Psoas muscle (tissue), 8 donors: ENCODE data around the gene AKNA. TPM values are rescaled to one million over a fixed set of nuclear protein-coding genes. Genes with fewer than 3 reads are reported as not detected.
A peak's percentile ranks its signal among the peaks of the same experiment; 100 is the strongest.

Experiments used
- ATAC-seq, 4 donors: fragments of 200-7000 bp; cut with Tn5 transposase; one replicate each; pipeline ENCODE4 v1.9.1; 2020; ENCODE audit warnings: moderate library complexity in 3 of 4, mild to moderate bottlenecking in 2 of 4
- DNase-seq, 2 donors: peaks; one replicate each; pipeline ENCODE4 v3.0.0-alpha.2; 2020
- H3K27ac ChIP-seq: fragments of 200-600 bp; one replicate; pipeline ENCODE4 v1.8.0; 2022
- H3K27me3 ChIP-seq, 3 donors: fragments of 200-600 bp in 1 of 3; one replicate each; pipeline versions ENCODE4 v1.6.1 to v1.8.0; 2013 to 2022; ENCODE audit warnings: low read length in 2 of 3, mild to moderate bottlenecking in 2 of 3, moderate library complexity in 1 of 3; ENCODE audit not compliant: insufficient read depth in 3 of 3
- H3K36me3 ChIP-seq, 2 donors: fragments of 200-600 bp in 1 of 2; one replicate each; pipeline versions ENCODE4 v1.6.1 to v1.8.0; 2013 to 2022; ENCODE audit warnings: low read depth in 1 of 2, mild to moderate bottlenecking in 1 of 2, moderate library complexity in 1 of 2; ENCODE audit not compliant: insufficient read depth in 1 of 2
- H3K4me1 ChIP-seq: fragments of 200-600 bp; one replicate; pipeline ENCODE4 v1.8.0; 2022
- H3K4me3 ChIP-seq: fragments of 200-600 bp; one replicate; pipeline ENCODE4 v1.8.0; 2022; ENCODE audit warnings: mild to moderate bottlenecking
- H3K9me3 ChIP-seq: fragments of 200-600 bp; one replicate; pipeline ENCODE4 v1.8.0; 2022
- WGBS, 3 donors: extraction: QIAGEN DNeasy Blood & Tissue Kit; methylation state at CpG; one replicate each; pipeline versions ENCODE4 v1.1.6 to v1.1.7; 2013; 5-methylcytosine and 5-hydroxymethylcytosine counted together
- intact Hi-C, 2 donors: fragments of 100-400 bp; cut with DNase I; formaldehyde crosslinking; loops; one replicate each; pipeline versions ENCODE4 v1.11.0 to v1.14.2; 2022
- polyA plus RNA-seq, 3 donors: library from polyadenylated mRNA; stranded (reverse); fragments of 200-250 nt; gene quantifications; one replicate each; pipeline ENCODE4 v1.2.3, GENCODE V29; 2013
- total RNA-seq, 4 donors: library from RNA; stranded (reverse); fragmentation: NEBNext Ultra II Directional in 2 of 4; extraction: Animal tissue kit (Norgen Biotek cat#: 25700) in 2 of 4; gene quantifications; one replicate each; pipeline versions ENCODE4 v1.2.1 to v1.2.4, GENCODE V29; 2021 to 2023
- TF ChIP-seq, protein P1 (sequence below): fragments of 200-600 bp; IDR thresholded peaks from one replicate; pipeline ENCODE4 v1.8.0; 2022; ENCODE audit warnings: antibody characterized with exemption
- donor health status: healthy with polysubstance abuse.
- donor health status: DM: no; HTN: no; CAD: no; lungs with moderate emphysema.
- donor health status: Bipolar disorder and iron deficiency.
- donor health status: healthy.
- donor health status: DM: yes; HTN: yes; CAD: no.
- donor health status: DM: no; HTN: no; CAD: no.
- donor health status: DM: no; HTN: no; CAD: no.
- donor health status: DM: yes; HTN: yes; CAD: no.

The AKNA gene
- total and polyA plus RNA-seq, 7 donors = 1.5 to 3.9 (median 2.3) TPM

DNA sequence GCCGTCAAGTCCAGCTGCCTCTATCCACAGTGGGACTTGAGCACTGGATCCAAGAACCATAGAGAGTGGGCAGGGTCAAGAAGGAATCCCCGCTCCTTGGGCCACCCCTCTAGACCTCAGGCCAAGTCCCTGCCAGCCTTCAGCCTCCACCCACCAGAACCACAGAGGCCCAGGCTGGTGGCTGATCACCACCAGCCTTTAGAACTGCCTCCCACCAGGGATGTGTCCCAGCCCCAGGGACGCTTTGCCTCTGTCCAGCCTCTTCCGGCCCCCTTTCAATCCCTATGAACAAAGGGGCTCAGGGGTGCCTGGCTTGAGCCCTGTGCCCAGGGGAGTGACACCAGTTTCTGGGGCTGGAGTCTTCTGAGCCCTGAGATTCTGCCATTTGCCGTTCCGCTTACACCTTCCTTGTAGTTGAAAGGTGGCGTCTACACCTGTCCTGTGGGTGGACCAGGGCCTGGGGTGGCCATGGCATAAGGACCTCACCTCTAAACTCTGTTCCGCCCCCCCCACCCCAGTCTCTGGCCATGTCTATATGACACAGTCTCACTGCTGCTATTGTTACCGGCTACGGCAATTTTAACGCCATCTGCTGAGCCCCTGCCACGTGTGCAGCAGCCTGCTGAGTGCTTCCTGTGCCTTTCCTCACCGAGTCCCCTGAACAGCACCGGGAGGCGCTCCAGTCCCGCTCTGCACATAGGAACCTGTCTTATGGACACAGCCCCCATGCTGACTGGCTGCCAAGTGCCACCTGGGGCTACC, 100.6 kb downstream of the AKNA start:
- Histone ChIP-seq H3K4me3 (no peak overlapping the region), H3K9me3 (no peaks in the 10 kb centered on the region), H3K4me1 (no peaks in the 10 kb centered on the region), H3K27me3 (no peaks in the 10 kb centered on the region), H3K27ac (no peak overlapping the region), H3K36me3 (peaks cover 0 to 10% of the 10 kb centered on the region in 2 donors)
- DNase-seq = peak; percentile 8 to 28
- ATAC-seq = no peak
- TF ChIP-seq, protein P1, sequence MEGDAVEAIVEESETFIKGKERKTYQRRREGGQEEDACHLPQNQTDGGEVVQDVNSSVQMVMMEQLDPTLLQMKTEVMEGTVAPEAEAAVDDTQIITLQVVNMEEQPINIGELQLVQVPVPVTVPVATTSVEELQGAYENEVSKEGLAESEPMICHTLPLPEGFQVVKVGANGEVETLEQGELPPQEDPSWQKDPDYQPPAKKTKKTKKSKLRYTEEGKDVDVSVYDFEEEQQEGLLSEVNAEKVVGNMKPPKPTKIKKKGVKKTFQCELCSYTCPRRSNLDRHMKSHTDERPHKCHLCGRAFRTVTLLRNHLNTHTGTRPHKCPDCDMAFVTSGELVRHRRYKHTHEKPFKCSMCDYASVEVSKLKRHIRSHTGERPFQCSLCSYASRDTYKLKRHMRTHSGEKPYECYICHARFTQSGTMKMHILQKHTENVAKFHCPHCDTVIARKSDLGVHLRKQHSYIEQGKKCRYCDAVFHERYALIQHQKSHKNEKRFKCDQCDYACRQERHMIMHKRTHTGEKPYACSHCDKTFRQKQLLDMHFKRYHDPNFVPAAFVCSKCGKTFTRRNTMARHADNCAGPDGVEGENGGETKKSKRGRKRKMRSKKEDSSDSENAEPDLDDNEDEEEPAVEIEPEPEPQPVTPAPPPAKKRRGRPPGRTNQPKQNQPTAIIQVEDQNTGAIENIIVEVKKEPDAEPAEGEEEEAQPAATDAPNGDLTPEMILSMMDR = no peak
- intact Hi-C loops = no loop called here
- WGBS, 3 donors = 70 to 83% (median 73%) methylated on average over 16 of the region's 16 CpGs

- TF ChIP-seq, protein P1 = no peak
- no peaks in the 10 kb centered on the region for H3K4me1 ChIP-seq
- H3K36me3 ChIP-seq = peaks cover 0 to 6% of the 10 kb centered on the region in 2 donors
- H3K9me3 ChIP-seq = no peaks in the 10 kb centered on the region
- no peaks in the 10 kb centered on the region for H3K27me3 ChIP-seq
- intact Hi-C loops = no loop called here
- no peak overlapping the region for H3K27ac ChIP-seq
- ATAC-seq = no peak
- no peak overlapping the region for H3K4me3 ChIP-seq
- peak in 1 of 2 donors; percentile 14 for DNase-seq
- 90 to 96% (median 93%) methylated on average over 10 of the region's 10 CpGs for WGBS, 3 donors
These were observed 101.6 kb downstream of the AKNA start for GRCh38 chr9:114286146-114286679.

DNA sequence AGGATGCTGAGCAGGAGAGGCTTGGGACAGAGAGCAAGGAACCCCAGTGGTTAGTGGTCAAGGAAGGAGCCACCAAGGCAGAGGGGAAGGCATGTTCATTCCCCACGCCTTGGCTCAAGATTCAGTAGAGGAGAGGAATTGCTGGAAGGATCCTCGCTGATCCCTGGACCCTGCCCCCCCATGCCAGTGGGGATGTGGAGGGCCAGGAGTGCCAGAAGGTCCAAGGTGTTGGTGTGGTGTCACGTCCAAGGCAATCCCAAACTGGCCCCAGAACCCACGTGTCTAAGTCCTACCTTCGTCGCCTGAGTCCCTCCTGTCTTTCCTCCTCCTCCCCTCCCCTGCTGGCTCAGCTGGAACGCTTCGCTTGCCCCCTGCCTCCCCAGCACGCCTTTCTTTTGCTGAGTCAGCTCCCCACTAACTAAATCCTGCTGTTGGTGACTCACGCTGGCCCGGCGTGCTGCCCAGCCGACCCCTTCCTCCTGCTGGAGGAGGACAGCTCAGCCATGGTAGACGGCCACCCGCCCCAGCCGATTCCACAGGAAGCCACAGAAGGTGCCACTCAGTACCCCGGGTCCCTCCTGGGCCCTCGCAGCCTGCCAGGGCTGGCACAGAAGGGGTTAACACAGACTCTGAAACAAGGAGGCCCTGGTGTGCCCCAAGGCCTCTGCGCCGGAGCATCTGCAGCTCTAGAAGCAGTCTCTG, 102.5 kb downstream of the AKNA start:
- H3K4me1 ChIP-seq = no peaks in the 10 kb centered on the region
- no peaks in the 10 kb centered on the region for H3K27me3 ChIP-seq
- no peak overlapping the region for H3K27ac ChIP-seq
- WGBS, 3 donors = 74 to 78% (median 76%) methylated on average over 20 of the region's 20 CpGs
- no peak overlapping the region for H3K4me3 ChIP-seq
- H3K9me3 ChIP-seq = no peaks in the 10 kb centered on the region
- peaks cover 0 to 6% of the 10 kb centered on the region in 2 donors for H3K36me3 ChIP-seq
- TF ChIP-seq, protein P1 = no peak
- ATAC-seq (no peak), DNase-seq (peak; percentile 14 to 50)
- intact Hi-C loops = no loop called here

DNA sequence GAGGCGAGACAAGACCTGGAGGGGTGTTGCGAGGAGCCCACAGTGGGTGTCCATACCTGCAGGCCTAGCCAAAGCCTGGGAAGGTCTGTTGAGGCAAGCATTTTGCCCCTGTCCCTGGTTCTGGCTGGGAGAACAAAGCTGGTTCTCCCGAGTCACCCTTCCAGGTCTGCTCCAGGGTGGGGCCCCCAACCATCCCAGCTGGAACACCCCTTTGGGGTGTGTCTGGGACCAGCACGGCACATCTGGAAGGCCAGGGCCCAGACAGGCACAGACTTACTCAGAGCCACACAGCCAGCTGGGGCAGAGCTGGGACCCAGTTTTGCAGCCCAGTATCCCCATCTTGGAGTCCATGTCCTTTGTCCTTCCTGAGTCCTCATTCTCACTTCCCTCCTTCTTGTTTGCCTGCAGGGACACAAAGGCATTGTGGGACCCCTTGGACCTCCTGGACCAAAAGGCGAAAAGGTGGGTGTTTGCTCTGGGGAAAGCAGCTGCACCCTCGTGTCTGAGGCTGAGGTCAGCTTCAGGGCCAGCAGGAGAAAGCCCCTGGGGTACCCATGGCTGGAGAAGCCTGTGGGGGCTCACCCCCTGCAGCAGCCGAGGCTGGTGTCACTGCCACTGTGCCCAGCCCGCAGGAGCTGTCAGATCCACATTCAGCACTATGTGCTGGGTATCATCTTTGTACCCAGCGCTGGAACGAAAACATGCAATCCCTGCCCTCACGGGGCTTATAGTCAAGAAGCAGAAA, 103.3 kb downstream of the AKNA start:
- peaks cover 0 to 6% of the 10 kb centered on the region in 2 donors for H3K36me3 ChIP-seq
- no peaks in the 10 kb centered on the region for H3K9me3 ChIP-seq
- ATAC-seq = no peak
- no peaks in the 10 kb centered on the region for H3K27me3 ChIP-seq
- no peak overlapping the region for H3K4me3 ChIP-seq
- intact Hi-C loops = no loop called here
- peak; percentile 8 to 34 for DNase-seq
- TF ChIP-seq, protein P1 = no peak
- H3K4me1 ChIP-seq = no peaks in the 10 kb centered on the region
- WGBS, 3 donors = 94 to 96% (median 95%) methylated on average over 10 to 11 of the region's 11 CpGs
- H3K27ac ChIP-seq = no peak overlapping the region

Other genes with a start within 250 kb of the AKNA start
- 1 to 10 TPM; 3.9 to 8.5 (median 4.7) TPM for gene COL27A1, start 232.4 kb downstream of the AKNA start, total RNA-seq
- 1 to 10 TPM; 1.1 to 2.1 (median 1.8) TPM for gene COL27A1, start 232.4 kb downstream of the AKNA start, polyA plus RNA-seq
- 1 to 10 TPM in 2 of 4 donors, not detected in 2; 1.8 to 2.8 TPM for gene ORM1, start 64.9 kb downstream of the AKNA start, total RNA-seq
- under 1 TPM in 2 of 3 donors, not detected in 1; 0.21 to 0.63 TPM for gene ORM1, start 64.9 kb downstream of the AKNA start, polyA plus RNA-seq
- gene ORM2, start 58.1 kb downstream of the AKNA start, total RNA-seq = not detected
- gene ORM2, start 58.1 kb downstream of the AKNA start, polyA plus RNA-seq = under 1 TPM in 1 of 3 donors, not detected in 2; 0.68 TPM
- gene WHRN, start 117.5 kb upstream of the AKNA start, total RNA-seq = under 1 TPM; 0.15 to 0.62 (median 0.21) TPM
- under 1 TPM; 0.07 to 0.31 (median 0.12) TPM for gene WHRN, start 117.5 kb upstream of the AKNA start, polyA plus RNA-seq
- 10 to 100 TPM; 60.9 to 98.8 (median 81.8) TPM for gene ATP6V1G1, start 199.8 kb upstream of the AKNA start, total RNA-seq
- gene ATP6V1G1, start 199.8 kb upstream of the AKNA start, polyA plus RNA-seq = 100 to 1,000 TPM; 101 to 132 (median 102) TPM
- gene TMEM268, start 223.3 kb upstream of the AKNA start, total RNA-seq = 10 to 100 TPM in 1 of 4 donors, 1 to 10 TPM in 3; 6.5 to 12.4 (median 8.9) TPM
- gene TMEM268, start 223.3 kb upstream of the AKNA start, polyA plus RNA-seq = 1 to 10 TPM; 2.4 to 9.0 (median 4.8) TPM